ENCODE results near the gene TANGO2. TPM values are rescaled to one million over a fixed set of nuclear protein-coding genes. Genes with fewer than 3 reads are reported as not detected.

TANGO2 gene
- polyA plus RNA-seq, 1 donor from 2014 or later: 12.7 TPM

GRCh38 chr22:19974935-19975706 lies 45.8 kb upstream of the TANGO2 start:
- Histone ChIP-seq H4K20me1 (ENCODE audit: insufficient read depth) (no peaks in the 10 kb centered on the region), H3K79me2 (replicated peaks; ENCODE audit: insufficient read depth, low read length) (no peaks in the 10 kb centered on the region), H3K36me3 (ENCODE audit: insufficient read depth, low read length) (peaks cover 11% of the 10 kb centered on the region), H3K9me3 (ENCODE audit: low read length) (no peaks in the 10 kb centered on the region), H3K4me2 (ENCODE audit: low read length) (no peak overlapping the region), H3K9me2 (ENCODE audit: insufficient read depth, low read length) (no peaks in the 10 kb centered on the region), H3K27me3 (ENCODE audit: insufficient read depth, low read depth, low read length) (no peaks in the 10 kb centered on the region), H2AFZ (ENCODE audit: low read depth, low read length) (no peak overlapping the region), H3K4me3 (ENCODE audit: low read length) (no peak overlapping the region), H3K9ac (ENCODE audit: low read length) (no peak overlapping the region), H3F3A (ENCODE audit: insufficient read depth, low read length, poor library complexity, severe bottlenecking) (no peaks in the 10 kb centered on the region), H3K27ac (ENCODE audit: low read length) (no peak overlapping the region)
- TF ChIP-seq, protein P1, sequence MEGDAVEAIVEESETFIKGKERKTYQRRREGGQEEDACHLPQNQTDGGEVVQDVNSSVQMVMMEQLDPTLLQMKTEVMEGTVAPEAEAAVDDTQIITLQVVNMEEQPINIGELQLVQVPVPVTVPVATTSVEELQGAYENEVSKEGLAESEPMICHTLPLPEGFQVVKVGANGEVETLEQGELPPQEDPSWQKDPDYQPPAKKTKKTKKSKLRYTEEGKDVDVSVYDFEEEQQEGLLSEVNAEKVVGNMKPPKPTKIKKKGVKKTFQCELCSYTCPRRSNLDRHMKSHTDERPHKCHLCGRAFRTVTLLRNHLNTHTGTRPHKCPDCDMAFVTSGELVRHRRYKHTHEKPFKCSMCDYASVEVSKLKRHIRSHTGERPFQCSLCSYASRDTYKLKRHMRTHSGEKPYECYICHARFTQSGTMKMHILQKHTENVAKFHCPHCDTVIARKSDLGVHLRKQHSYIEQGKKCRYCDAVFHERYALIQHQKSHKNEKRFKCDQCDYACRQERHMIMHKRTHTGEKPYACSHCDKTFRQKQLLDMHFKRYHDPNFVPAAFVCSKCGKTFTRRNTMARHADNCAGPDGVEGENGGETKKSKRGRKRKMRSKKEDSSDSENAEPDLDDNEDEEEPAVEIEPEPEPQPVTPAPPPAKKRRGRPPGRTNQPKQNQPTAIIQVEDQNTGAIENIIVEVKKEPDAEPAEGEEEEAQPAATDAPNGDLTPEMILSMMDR (IDR thresholded peaks at IDR 0.05; ENCODE audit: poor library complexity, severe bottlenecking): no peak
- TF ChIP-seq MXI1 (conservative IDR thresholded peaks at IDR 0.05; ENCODE audit: poor library complexity, severe bottlenecking) (no peak), EZH2 (IDR thresholded peaks at IDR 0.05; ENCODE audit: borderline replicate concordance, insufficient read depth, low read length, poor library complexity, severe bottlenecking) (no peak), POLR2AphosphoS5 (IDR thresholded peaks at IDR 0.05) (no peak), TAF1 (IDR thresholded peaks at IDR 0.05; ENCODE audit: low read depth) (no peak)

- Histone ChIP-seq H3K27ac (ENCODE audit: low read length) (no peak overlapping the region), H3K79me2 (replicated peaks; ENCODE audit: insufficient read depth, low read length) (no peaks in the 10 kb centered on the region), H3K36me3 (ENCODE audit: insufficient read depth, low read length) (peaks cover 8% of the 10 kb centered on the region), H3K9ac (ENCODE audit: low read length) (no peak overlapping the region), H3K9me3 (ENCODE audit: low read length) (no peaks in the 10 kb centered on the region), H3K27me3 (ENCODE audit: insufficient read depth, low read depth, low read length) (no peaks in the 10 kb centered on the region), H4K20me1 (ENCODE audit: insufficient read depth) (no peaks in the 10 kb centered on the region), H3K4me2 (ENCODE audit: low read length) (no peak overlapping the region), H3K4me3 (ENCODE audit: low read length) (no peak overlapping the region), H3K9me2 (ENCODE audit: insufficient read depth, low read length) (no peaks in the 10 kb centered on the region), H3F3A (ENCODE audit: insufficient read depth, low read length, poor library complexity, severe bottlenecking) (no peaks in the 10 kb centered on the region), H2AFZ (ENCODE audit: low read depth, low read length) (no peak overlapping the region)
- TF ChIP-seq, protein P1 (IDR thresholded peaks at IDR 0.05; ENCODE audit: poor library complexity, severe bottlenecking): no peak
- TF ChIP-seq REST (IDR thresholded peaks at IDR 0.05; ENCODE audit: borderline replicate concordance) (no peak), EZH2 (IDR thresholded peaks at IDR 0.05; ENCODE audit: borderline replicate concordance, insufficient read depth, low read length, poor library complexity, severe bottlenecking) (no peak), POLR2AphosphoS5 (IDR thresholded peaks at IDR 0.05) (no peak), RAD21 (conservative IDR thresholded peaks at IDR 0.05) (no peak), SMC3 (conservative IDR thresholded peaks at IDR 0.05; ENCODE audit: poor library complexity) (no peak), MXI1 (conservative IDR thresholded peaks at IDR 0.05; ENCODE audit: poor library complexity, severe bottlenecking) (no peak), EP300 (conservative IDR thresholded peaks at IDR 0.05; ENCODE audit: poor library complexity, severe bottlenecking) (no peak), TAF1 (IDR thresholded peaks at IDR 0.05; ENCODE audit: low read depth) (no peak)
These were observed 45.2 kb upstream of the TANGO2 start for GRCh38 chr22:19975707-19976035.

All from neural cell (in vitro differentiated cells).